Nucleus accumbens (tissue), 56 donors: ENCODE results near the gene GMPPA.

ENCODE experiments used
- DNase-seq, 56 donors: peaks; one replicate each; lab custom pipeline; 2025; lab: John Stamatoyannopoulos, UW

The GMPPA gene

DNA sequence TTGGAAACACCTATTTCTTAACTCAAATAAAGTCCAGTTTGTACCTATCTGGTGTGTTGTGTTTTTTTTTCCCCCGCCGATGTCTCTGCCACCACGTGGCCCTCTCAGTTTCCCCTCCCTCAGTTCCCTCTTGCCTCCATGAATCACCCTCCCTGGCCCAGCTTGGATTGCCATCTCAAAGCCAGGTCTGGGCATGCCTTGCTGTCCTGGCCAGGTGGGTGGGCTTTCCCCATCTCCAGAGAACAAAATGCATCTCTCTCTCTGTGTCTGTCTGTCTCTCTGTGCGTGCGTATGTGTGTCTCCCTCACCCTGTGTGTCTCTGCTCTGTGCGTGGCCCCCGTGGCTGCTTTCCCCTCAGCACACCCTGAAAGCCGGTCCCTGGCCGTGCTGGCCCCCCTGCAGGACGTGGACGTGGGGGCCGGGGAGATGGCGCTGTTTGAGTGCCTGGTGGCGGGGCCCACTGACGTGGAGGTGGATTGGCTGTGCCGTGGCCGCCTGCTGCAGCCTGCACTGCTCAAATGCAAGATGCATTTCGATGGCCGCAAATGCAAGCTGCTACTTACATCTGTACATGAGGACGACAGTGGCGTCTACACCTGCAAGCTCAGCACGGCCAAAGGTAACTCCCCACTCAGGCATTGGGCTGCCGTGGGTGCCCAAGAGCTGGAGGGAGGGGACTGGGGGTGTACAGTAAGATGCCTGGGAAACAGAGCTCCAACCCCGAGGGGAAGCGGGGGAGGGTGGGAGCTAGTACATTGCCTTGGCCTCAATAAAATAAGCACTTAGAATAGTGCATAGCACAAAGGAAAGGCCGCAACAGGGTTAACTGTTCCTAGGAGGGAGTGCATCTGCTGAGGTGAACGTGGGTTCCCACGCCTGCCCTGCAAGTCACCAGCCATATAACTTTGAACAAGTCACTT, 31.6 kb upstream of the GMPPA start:
- peak in 7 of 56 donors; percentile 12 to 35 (median 19) for DNase-seq

DNA sequence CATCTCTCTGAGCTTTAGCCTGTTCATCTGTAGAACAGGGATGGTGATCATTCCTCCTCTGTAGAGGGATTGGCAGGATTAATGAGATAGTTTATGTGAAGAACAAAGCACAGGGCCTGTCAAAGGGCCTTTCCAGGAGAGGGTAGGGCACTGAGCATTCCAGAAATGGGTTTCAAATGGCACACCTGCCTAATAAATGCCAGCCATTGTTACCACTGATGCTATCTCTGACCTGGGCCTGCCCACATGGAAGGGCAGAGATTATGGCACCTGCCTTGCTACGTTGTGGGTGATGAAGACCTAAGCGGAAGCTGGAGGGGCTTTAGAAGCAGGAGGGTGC, 31.0 kb upstream of the GMPPA start:
- DNase-seq = no peak

DNA sequence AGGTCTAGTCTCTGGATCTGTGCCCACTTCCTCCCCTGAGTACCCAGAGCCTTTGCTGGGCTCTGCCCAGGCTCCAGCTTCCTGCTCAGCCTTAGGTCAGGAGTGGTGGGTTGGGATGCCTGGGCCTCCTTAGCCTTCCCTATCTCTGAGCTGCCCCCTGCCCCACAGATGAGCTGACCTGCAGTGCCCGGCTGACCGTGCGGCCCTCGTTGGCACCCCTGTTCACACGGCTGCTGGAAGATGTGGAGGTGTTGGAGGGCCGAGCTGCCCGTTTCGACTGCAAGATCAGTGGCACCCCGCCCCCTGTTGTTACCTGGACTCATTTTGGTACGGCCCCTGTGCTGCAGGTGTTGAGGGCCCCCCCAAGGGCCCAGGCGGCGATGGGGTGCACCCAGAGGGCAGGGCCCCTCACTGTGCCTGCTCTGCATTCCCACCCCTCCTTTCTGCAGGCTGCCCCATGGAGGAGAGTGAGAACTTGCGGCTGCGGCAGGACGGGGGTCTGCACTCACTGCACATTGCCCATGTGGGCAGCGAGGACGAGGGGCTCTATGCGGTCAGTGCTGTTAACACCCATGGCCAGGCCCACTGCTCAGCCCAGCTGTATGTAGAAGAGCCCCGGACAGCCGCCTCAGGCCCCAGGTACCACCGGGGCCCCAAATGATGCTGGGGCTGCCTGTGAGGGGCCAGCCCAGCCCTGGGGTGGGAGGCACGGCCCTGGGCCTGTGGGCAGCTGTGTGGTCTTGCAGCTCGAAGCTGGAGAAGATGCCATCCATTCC, 30.1 kb upstream of the GMPPA start:
- DNase-seq = no peak

DNA sequence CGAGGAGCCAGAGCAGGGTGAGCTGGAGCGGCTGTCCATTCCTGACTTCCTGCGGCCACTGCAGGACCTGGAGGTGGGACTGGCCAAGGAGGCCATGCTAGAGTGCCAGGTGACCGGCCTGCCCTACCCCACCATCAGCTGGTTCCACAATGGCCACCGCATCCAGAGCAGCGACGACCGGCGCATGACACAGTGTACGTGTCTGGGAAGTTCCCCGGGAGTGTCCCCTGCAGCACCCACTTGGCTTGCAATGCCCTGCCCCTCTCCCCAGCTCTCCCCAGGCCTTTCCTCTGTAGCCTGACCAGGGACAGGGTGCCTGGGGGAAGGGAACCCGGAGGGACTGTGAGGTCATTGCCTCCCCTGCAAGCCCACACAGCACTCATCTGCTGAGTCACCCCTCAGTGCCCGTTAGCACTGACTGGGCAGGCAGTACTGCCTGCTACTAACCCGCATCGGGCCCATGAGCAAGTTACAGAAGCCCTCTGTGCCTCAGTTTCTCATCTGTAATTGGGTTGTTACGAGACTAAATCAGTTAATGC, 29.4 kb upstream of the GMPPA start:
- DNase-seq = no peak

DNA sequence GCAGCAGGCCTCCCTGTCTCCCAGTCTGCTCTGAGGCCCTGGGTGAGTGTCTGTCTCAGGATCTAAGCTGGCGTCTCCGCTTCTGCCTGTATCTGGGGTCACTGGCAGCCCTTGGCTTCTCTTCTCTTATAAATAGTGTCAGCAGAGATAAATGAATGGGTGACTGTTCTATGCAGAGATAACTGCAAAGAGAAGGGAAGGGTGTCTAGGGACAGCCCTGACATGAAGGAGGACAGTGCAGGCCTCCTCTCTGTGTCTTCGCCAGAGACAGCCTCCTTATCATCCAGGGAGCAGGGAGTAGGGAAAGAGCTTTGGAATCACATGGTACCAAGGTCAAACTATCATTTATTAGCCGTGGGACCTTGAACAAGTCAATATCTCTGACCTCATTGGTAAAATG, 28.3 kb upstream of the GMPPA start:
- DNase-seq = no peak

DNA sequence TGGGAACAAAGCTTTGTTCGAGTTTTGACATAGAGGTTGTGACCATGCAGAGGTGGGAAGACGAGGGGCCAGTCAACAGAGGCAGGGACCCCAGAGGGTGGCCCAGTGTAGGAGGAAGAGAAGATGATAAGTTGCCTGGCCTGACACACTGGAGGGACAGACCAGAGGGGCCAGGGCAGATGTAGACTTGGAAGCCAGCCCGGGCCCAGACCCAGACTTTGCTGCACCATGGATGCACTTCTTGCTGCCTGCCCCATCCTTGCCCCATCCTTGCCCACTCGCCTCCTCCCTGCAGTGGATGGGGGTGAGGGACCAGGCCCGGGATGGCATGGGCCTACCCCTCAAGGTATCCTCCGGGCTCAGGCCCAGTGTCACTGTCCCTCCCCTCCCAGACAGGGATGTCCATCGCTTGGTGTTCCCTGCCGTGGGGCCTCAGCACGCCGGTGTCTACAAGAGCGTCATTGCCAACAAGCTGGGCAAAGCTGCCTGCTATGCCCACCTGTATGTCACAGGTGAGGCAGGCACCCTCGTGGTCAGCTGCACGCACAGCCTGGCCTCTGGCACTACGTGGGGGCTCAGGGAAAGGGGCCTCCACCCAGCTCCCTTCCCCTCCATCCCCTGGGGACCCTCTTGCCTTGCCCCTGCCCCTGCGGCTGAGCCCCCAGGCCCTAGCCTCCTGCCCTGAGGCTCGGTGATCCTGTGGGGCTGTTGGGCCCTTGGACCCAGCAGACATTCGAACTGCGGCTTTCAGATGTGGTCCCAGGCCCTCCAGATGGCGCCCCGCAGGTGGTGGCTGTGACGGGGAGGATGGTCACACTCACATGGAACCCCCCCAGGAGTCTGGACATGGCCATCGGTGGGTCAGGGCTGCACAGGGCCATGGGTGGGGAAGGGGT, 27.0 kb upstream of the GMPPA start:
- DNase-seq = no peak

DNA sequence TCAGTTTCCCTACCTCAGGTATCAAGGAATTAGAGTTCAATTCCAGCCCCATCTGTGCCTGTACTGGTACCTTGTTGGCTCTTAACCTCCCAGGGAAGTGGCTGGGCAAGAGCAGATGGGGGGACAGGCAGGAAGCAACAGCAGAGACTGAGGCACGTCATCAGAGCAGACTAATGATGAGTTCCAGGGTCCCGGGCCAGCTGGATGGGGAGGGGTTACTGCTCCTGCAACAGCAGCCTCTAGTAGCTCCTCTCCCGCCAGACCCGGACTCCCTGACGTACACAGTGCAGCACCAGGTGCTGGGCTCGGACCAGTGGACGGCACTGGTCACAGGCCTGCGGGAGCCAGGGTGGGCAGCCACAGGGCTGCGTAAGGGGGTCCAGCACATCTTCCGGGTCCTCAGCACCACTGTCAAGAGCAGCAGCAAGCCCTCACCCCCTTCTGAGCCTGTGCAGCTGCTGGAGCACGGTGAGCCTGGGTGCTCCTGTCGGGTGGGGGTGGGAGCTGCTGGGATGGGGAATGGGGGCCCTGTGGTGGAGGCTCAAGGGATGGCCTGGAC, 26.0 kb upstream of the GMPPA start:
- no peak for DNase-seq

DNA sequence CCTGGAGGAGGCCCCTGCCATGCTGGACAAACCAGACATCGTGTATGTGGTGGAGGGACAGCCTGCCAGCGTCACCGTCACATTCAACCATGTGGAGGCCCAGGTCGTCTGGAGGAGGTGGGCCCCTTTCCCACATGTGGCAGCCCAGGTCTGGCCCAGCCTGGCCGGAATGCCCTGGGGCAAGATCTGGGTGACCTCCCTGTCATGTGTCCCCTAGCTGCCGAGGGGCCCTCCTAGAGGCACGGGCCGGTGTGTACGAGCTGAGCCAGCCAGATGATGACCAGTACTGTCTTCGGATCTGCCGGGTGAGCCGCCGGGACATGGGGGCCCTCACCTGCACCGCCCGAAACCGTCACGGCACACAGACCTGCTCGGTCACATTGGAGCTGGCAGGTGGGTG, 25.2 kb upstream of the GMPPA start:
- no peak for DNase-seq

DNA sequence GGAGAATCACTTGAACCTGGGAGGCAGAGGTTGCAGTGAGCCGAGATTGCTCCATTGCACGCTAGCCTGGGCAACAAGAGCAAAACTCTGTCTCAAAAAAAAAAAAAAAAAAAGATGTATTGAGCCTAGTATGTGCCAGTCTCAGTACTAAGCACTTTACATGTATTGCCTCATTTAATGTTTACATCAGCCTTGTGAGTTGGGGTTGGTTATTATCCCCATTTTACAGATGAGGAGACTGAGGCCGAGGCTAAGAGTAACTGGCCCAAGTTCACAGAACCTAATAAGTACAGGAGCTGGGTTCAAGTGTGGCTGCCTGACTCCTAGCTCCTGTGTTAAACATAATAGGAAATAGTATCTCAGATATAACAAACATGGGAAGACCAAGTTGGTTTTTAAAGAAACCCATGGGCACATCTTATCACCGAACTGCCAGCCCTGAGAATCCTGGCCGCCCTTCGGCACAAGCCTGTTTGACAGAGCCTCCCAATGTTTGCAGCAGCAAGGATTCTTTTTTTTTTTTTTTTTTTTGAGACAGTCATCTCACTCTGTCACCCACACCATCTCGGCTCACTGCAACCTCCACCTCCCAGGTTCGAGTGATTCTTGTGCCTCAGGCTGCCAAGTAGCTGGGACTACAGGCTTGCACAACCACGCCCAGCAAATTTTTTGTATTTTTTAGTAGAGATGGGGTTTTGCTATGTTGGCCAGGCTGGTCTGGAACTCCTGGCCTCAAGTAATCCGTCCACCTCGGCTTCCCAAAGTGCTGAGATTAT, 24.2 kb upstream of the GMPPA start:
- DNase-seq = peak in 13 of 56 donors; percentile 7 to 50 (median 16)

DNA sequence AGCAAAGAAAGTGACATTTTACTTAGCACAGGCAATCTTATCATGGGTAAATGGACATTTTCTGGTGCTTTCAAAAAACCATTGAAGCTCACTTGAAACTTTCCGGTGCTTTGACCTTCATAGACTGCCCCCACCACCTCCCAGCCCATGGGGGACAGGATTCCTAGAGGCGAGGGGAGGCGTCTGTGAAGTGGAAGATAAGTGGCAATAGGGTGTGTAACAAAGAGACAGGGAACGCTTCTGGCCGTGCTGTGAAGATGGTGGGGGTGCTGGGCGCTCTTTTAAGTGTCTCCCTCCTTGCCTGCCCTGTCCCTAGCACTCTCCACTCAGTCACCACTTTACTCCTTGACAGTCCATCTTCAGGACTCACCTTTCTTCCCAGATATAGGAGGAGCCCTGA, 23.4 kb upstream of the GMPPA start:
- no peak for DNase-seq

DNA sequence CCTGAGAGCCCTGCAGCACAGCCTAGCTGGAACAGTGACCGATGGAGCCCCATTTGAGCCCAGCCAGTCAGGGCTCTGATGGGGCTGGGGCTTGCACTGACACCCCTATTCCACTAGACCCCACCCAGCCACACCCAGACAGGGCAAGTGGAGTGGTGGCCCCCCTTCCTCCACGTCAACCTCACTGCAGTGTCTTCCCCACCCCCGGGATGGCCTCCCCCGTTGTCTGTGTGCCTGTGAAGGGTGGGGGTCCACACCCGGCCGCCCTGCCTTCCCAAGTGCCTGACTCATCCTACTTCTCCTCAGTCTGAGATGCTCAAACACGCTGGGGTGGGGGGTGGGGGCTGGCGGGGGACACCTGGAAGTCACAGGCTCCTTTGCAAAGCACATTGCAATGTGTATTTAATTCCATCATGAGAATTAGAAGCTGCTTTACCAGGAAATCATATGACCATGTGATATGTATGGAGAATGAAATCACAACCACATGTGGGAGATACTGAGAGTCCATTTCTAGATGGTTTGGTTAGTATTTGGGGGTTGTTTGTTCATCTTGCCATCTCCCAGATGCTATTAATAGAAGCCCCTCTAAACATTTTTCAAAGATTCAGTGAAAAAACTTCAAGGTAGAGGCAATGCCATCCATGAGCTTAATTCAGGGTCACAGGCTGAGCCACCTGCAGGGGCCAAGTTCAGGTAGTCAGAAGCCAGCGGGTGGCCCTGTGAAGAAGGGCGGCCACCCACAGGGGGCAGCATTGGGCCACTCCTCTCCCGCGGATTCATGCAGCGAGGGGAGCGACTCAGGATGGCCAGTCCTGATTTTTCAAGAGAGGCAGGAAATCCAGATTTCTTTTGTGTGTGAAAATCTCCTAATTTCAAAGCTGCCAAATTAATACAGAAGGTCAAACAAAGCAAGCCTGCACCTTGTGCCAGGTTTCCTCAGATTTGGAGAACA, 22.7 kb upstream of the GMPPA start:
- DNase-seq = peak in 35 of 56 donors; percentile 5 to 71 (median 22)

DNA sequence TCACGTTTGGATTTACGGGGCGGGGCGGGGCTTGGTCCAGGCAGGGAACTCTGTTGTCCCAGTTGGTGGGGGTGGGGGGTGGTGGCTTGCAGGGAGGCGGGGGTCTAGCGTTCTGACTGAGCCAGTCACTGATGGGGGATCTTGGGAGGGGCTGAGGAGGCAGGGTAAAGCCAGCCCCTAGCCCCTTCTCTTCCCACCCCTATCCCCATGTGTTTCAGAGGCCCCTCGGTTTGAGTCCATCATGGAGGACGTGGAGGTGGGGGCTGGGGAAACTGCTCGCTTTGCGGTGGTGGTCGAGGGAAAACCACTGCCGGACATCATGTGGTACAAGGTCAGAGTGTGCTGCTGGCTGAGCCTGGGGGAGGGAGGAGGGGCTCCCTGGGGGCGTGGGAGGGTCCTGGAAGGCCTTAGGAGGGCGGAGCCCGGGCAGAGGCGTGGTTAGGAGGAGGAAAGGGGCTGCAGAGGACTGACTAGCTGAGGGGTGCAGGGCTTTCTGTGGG, 22.0 kb upstream of the GMPPA start:
- DNase-seq = peak in 1 of 56 donors; percentile 19

DNA sequence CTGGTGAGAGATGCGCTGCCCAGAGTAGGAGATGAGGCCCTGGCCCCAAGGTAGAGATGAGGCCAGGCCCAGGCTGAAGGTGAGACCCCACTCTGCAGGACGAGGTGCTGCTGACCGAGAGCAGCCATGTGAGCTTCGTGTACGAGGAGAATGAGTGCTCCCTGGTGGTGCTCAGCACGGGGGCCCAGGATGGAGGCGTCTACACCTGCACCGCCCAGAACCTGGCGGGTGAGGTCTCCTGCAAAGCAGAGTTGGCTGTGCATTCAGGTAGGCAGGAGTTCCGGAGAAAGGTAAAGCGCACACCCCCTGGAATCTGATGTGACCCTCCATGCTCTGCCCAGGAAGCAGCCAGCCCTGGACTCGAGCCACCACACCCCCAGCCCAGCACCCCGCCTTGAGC, 21.5 kb upstream of the GMPPA start:
- no peak for DNase-seq

DNA sequence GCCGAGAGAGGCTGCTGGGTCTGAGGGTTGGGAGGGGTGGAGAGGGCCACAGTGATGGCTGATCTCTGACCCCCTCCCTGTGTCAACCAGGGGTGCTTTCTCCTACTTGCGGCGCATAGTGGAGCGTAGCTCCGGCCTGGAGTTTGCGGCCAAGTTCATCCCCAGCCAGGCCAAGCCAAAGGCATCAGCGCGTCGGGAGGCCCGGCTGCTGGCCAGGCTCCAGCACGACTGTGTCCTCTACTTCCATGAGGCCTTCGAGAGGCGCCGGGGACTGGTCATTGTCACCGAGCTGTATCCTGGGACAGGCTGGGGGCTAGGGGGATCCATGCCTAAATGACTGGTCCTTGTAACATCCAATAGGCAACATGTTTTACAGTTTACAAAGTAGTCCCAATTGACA, 20.9 kb upstream of the GMPPA start:
- DNase-seq = no peak

DNA sequence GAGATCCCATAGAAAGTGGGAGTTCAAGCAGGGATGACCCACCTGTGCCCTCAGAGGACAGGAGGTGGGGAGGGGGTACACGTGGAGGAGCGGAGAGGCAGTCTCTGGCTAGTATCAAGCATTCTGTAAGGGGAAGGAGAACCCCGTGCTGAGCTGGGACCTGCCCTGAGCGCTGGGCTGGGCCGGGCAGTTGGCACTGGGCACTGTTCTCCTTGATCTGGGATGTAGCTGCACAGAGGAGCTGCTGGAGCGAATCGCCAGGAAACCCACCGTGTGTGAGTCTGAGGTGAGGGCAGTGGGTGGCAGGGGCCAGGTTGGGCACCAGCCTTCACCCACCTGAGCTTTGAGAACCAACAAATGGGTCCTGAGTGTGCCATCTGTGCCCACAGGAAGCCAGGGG, 19.8 kb upstream of the GMPPA start:
- DNase-seq = no peak

DNA sequence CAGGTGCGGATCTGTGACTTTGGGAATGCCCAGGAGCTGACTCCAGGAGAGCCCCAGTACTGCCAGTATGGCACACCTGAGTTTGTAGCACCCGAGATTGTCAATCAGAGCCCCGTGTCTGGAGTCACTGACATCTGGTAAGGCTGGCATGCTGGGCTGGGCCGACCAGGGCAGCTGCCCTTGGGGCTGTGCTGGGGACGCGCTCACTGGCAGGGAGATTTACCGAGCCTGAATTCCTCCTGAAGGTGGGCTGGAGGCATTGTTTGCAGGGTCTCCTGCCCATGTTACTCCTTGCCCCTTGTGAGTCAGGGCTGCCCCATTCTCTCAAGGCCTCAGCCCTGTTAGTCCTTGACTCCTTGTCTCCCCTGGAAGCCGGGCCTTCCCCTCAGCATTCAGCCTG, 18.7 kb upstream of the GMPPA start:
- no peak for DNase-seq

DNA sequence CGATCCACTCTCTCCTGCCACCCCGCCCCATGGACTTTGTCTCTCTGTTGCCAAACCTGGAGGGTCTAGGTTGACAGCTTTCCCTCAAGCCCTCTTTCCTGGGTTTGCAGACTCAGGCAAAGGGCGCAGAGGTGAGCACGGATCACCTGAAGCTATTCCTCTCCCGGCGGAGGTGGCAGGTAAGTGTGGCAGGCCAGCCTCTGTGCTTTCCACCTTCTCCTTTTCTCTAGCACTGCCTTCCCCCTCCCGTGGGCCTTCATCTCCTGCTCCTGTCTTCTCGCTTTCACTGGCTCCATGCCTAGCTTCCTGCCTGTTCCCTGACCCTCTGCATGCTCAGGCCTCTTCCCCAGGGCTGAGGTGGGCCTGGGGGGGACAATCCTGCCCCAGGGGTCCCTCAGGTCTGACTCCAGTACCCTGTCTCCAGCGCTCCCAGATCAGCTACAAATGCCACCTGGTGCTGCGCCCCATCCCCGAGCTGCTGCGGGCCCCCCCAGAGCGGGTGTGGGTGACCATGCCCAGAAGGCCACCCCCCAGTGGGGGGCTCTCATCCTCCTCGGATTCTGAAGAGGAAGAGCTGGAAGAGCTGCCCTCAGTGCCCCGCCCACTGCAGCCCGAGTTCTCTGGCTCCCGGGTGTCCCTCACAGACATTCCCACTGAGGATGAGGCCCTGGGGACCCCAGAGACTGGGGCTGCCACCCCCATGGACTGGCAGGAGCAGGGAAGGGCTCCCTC, 15.9 kb upstream of the GMPPA start:
- DNase-seq = no peak
